ENCODE results near the gene ATOSA. TPM values are rescaled to one million over a fixed set of nuclear protein-coding genes. Genes with fewer than 3 reads are reported as not detected.

The ATOSA gene
- polyA plus RNA-seq, 1 donor: 38.1 TPM

DNA sequence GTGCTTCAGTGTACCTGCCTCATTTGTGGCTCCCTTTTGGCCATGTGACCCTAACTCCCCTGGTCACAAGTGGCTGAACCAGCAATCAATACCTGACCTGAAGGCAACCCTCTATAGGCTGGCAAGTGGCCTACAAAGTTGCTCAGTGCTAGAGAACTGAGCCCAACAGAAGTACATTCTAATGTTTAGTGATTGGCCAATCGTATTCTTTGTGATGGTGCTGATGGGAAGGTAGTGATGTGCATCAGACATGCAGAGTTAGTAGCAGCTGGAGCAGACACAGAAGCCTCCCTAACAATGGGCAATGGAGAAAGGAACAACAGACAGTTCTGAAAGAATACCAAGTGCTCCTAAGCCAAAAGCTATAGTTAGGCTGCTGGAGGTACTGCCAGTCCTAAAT, 10.4 kb upstream of the ATOSA start:
- Histone ChIP-seq H3K27ac (ENCODE audit: low read length) (no peak overlapping the region), H3K4me3 (ENCODE audit: low read length) (no peak overlapping the region), H3K4me1 (ENCODE audit: control insufficient read depth, insufficient read depth, low read length) (no peaks in the 10 kb centered on the region), H3K27me3 (ENCODE audit: control insufficient read depth, insufficient read depth, low read length) (no peaks in the 10 kb centered on the region), H3K9me3 (ENCODE audit: control insufficient read depth, low read depth, low read length) (no peaks in the 10 kb centered on the region), H3K36me3 (ENCODE audit: control insufficient read depth, insufficient read depth, low read length) (no peaks in the 10 kb centered on the region)
- no CpG with 5 or more reads among the region's 1 CpG for WGBS (ENCODE audit: insufficient coverage, low lambda C conversion rate)
- no peak for DNase-seq

DNA sequence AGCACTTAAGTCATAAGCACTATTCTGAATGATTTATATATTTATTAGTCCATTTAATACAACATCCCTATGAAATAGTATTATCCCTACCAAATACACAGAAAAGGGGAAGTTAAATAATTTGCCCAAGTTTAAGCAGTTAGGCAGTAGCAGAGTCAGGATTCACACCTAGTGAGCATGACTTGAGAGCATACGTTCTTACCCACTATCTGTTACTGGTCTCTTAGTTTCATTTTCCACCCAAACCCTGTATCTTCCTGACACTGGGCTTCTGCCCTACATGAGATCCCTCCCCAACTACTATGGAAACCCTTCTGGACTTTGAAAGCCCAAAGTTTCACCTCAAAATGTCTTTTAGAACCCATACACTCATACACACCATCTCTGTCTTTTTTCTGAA, 4.4 kb upstream of the ATOSA start:
- Histone ChIP-seq H3K27ac (ENCODE audit: low read length) (no peak overlapping the region), H3K27me3 (ENCODE audit: control insufficient read depth, insufficient read depth, low read length) (no peaks in the 10 kb centered on the region), H3K9me3 (ENCODE audit: control insufficient read depth, low read depth, low read length) (no peaks in the 10 kb centered on the region), H3K4me3 (ENCODE audit: low read length) (no peak overlapping the region), H3K4me1 (ENCODE audit: control insufficient read depth, insufficient read depth, low read length) (no peaks in the 10 kb centered on the region), H3K36me3 (ENCODE audit: control insufficient read depth, insufficient read depth, low read length) (no peaks in the 10 kb centered on the region)
- DNase-seq: peak in 1 of 2 donors; percentile 16
- no CpG with 5 or more reads among the region's 1 CpG for WGBS (ENCODE audit: insufficient coverage, low lambda C conversion rate)

DNA sequence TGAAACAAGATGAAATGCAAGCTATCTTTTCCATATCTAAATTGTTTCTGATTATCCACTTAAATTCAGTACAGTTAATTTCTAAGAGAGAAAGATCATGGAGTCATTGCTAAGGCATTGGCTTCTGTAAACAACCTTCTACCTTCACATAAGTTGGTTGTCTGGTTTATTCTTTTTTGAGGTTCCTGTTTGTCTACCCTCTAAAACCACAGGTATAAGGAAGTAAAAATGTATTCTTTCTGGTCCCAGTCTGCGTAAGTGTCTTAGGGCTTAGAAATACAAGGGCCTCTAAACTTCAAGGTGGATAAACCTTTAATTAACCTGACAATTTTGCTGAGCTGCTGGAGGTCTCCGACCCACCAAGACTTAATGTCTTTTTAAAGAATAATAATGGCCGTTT, 3.6 kb upstream of the ATOSA start:
- Histone ChIP-seq H3K27me3 (ENCODE audit: control insufficient read depth, insufficient read depth, low read length) (no peaks in the 10 kb centered on the region), H3K9me3 (ENCODE audit: control insufficient read depth, low read depth, low read length) (no peaks in the 10 kb centered on the region), H3K27ac (ENCODE audit: low read length) (no peak overlapping the region), H3K4me1 (ENCODE audit: control insufficient read depth, insufficient read depth, low read length) (no peaks in the 10 kb centered on the region), H3K4me3 (ENCODE audit: low read length) (no peak overlapping the region), H3K36me3 (ENCODE audit: control insufficient read depth, insufficient read depth, low read length) (no peaks in the 10 kb centered on the region)
- no CpG with 5 or more reads among the region's 3 CpGs for WGBS (ENCODE audit: insufficient coverage, low lambda C conversion rate)
- no peak for DNase-seq

DNA sequence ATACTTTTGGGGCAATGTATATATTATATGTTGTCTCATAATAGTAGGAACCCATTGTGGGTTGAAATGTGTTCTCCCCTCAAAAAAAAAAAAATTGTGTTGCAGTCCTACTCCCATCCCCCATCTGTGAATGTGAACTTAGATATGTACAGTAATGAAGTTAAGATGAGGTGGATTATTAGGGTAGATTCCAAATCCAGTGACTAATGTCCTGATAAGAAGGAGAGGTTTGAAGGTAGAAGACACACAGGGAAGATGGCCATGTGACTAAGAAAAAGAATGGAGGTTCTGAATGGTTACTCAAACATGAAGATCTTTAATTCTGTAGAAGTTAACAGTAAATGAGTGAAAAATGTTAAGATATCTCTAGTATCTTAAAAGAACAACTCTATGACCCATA, 3.0 kb upstream of the ATOSA start:
- Histone ChIP-seq H3K9me3 (ENCODE audit: control insufficient read depth, low read depth, low read length) (no peaks in the 10 kb centered on the region), H3K4me1 (ENCODE audit: control insufficient read depth, insufficient read depth, low read length) (no peaks in the 10 kb centered on the region), H3K27me3 (ENCODE audit: control insufficient read depth, insufficient read depth, low read length) (no peaks in the 10 kb centered on the region), H3K36me3 (ENCODE audit: control insufficient read depth, insufficient read depth, low read length) (no peaks in the 10 kb centered on the region), H3K4me3 (ENCODE audit: low read length) (no peak overlapping the region), H3K27ac (ENCODE audit: low read length) (no peak overlapping the region)
- no peak for DNase-seq

DNA sequence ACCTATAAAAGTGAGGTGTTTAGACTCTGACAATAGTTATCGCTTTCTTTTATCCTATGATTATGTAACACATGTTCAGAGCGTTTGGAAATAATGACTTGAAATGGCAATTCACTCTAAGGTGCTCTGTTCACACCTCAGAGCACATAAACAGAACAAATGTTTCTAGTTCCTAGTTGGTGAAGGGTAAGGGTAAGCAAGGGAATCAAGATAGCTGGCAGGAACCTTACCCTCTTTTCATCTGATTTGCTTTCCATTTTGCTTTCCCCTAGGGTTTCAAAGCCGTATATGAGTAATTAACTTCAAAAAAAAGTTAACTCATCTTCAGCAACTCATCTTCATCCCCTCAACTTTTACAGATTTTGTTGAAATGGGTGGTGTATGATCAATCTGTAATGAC, 2.3 kb upstream of the ATOSA start:
- DNase-seq: no peak
- no peaks in the 10 kb centered on the region for H3K9me3 ChIP-seq (ENCODE audit: control insufficient read depth, low read depth, low read length)
- H3K4me3 ChIP-seq (ENCODE audit: low read length): no peak overlapping the region
- no peaks in the 10 kb centered on the region for H3K27me3 ChIP-seq (ENCODE audit: control insufficient read depth, insufficient read depth, low read length)
- 100% methylated on average over 1 of the region's 3 CpGs for WGBS (ENCODE audit: insufficient coverage, low lambda C conversion rate)
- no peak overlapping the region for H3K27ac ChIP-seq (ENCODE audit: low read length)
- no peaks in the 10 kb centered on the region for H3K36me3 ChIP-seq (ENCODE audit: control insufficient read depth, insufficient read depth, low read length)
- no peaks in the 10 kb centered on the region for H3K4me1 ChIP-seq (ENCODE audit: control insufficient read depth, insufficient read depth, low read length)

DNA sequence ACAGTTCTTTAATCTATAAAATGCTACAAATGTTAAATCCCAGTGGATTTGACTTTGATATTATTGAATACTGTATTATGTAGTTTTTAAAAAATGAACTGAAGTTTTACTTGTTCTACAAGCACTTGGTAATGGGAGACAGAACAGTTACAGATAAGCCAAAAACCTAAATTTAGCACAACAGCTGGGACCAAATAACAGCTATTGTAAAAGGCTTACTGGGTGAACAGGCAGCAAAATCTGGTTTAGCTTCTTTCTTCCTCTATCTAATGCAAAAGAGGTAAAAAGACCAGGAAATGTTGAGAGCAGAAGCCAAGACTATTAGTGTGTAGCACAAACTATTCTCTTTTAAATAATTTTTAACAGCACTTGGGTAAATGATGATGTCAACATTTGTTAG, 1.6 kb upstream of the ATOSA start:
- Histone ChIP-seq H3K27me3 (ENCODE audit: control insufficient read depth, insufficient read depth, low read length) (no peaks in the 10 kb centered on the region), H3K27ac (ENCODE audit: low read length) (no peak overlapping the region), H3K4me3 (ENCODE audit: low read length) (no peak overlapping the region), H3K9me3 (ENCODE audit: control insufficient read depth, low read depth, low read length) (no peaks in the 10 kb centered on the region), H3K4me1 (ENCODE audit: control insufficient read depth, insufficient read depth, low read length) (peaks cover 3% of the 10 kb centered on the region), H3K36me3 (ENCODE audit: control insufficient read depth, insufficient read depth, low read length) (no peaks in the 10 kb centered on the region)
- DNase-seq: no peak

DNA sequence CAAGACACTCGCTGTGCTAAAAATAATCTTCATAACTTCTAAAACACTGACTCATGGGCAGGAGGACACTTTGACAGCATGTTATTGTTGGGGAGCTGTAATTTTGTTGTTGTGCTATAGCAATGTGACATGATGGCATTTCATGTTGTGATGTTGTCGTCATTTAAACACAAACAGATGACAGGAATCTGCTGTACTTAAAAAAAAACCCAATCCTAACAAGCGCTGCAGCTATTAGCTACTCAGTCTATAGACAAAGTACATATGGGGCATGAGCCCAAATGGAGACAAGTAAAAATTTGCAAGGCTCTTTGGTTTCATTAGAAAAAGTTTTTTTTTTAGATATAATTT, 828 bp upstream of the ATOSA start:
- peak in 1 of 2 donors; percentile 23 for DNase-seq
- Histone ChIP-seq H3K9me3 (ENCODE audit: control insufficient read depth, low read depth, low read length) (peaks cover 2% of the 10 kb centered on the region), H3K27me3 (ENCODE audit: control insufficient read depth, insufficient read depth, low read length) (no peaks in the 10 kb centered on the region), H3K36me3 (ENCODE audit: control insufficient read depth, insufficient read depth, low read length) (peaks cover 5% of the 10 kb centered on the region), H3K27ac (ENCODE audit: low read length) (no peak overlapping the region), H3K4me1 (ENCODE audit: control insufficient read depth, insufficient read depth, low read length) (peaks cover 3% of the 10 kb centered on the region), H3K4me3 (ENCODE audit: low read length) (peak overlapping the region; percentile 86)
- no CpG with 5 or more reads among the region's 3 CpGs for WGBS (ENCODE audit: insufficient coverage, low lambda C conversion rate)

DNA sequence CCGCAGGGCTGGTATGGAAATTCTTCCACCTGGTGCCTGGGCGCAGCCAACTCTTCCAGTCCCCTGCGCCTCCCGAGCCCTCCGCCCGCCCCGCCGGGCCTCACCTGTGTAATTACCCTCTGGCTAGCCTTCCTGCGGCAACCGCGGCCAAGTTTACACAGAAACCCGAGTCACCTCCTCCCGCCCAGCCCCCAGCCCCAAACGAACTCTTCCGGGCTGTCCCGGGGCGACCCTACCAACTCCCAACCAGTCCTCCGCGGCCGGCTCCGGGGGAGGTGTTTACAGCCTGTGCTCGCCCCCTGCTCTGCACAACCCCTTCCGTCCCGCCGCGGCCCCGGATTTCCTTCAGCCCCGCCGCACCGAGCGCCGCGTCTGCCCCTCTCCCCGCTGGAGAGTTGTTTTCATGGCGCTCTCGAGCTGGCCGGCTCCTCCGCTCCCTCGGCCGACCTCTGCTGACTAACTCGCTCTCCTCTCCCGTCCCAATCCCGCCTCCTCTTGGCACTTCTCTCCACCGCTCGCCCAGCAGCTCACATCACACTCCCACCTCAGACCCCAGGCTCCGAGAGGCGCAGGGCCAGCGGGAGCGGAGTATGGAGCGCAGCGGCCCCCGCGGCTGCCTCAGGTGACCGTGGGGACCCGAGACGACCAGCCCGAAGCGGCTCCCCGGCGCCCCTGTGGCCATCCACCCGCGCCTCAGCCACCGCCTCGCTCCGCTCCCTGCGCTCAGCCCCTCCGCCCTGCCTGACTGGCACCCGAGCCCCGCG, 538 bp downstream of the ATOSA start:
- Histone ChIP-seq H3K4me3 (ENCODE audit: low read length) (peak overlapping the region; percentile 86), H3K4me1 (ENCODE audit: control insufficient read depth, insufficient read depth, low read length) (peaks cover 3% of the 10 kb centered on the region), H3K9me3 (ENCODE audit: control insufficient read depth, low read depth, low read length) (peaks cover 2% of the 10 kb centered on the region), H3K36me3 (ENCODE audit: control insufficient read depth, insufficient read depth, low read length) (peaks cover 8% of the 10 kb centered on the region), H3K27me3 (ENCODE audit: control insufficient read depth, insufficient read depth, low read length) (no peaks in the 10 kb centered on the region), H3K27ac (ENCODE audit: low read length) (peak overlapping the region; percentile 98)
- peak; percentile 54 to 79 for DNase-seq
- WGBS (ENCODE audit: insufficient coverage, low lambda C conversion rate): no CpG with 5 or more reads among the region's 70 CpGs

DNA sequence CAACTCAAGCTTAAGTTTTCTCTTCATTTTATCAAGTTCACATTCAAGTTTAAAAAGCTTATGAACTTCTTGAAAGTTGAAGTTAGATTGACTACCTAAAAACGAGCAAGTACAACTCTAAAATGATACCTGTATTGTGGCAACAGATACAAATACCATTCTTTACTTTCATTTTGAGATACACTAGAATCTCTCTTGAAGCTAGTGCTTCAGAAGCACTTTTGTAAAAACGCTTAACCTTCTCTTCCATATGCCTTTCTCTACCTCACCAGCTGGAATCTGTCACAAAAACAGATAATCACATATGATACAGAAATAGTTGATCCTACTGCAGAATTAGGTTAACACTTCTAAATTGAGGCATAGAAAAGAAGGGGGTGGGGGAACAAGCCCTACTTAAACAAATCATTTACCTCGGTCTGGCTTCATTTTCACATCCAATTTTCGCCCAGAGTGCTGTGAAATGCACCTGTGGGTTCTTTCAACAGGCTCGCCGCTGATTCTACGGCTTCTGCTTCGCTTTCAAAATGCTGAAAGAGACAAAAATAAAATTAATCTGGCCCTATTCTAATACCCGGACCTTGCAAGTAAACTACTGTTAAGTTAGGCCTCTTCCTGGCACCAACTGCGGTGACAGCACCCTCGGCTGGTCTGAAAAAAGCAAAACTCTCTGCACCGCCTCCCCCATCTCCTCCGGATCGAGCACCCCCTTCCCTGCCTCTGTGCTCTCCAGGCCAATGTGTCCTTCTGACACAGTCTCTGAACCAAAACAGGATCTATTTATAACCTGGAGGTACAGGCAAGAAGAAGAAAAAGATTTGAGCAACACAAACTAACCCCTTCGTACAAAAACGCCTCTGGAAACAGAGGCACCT, 1.4 kb downstream of the ATOSA start:
- Histone ChIP-seq H3K4me1 (ENCODE audit: control insufficient read depth, insufficient read depth, low read length) (peaks cover 3% of the 10 kb centered on the region), H3K27ac (ENCODE audit: low read length) (peak overlapping the region; percentile 98), H3K9me3 (ENCODE audit: control insufficient read depth, low read depth, low read length) (peaks cover 2% of the 10 kb centered on the region), H3K36me3 (ENCODE audit: control insufficient read depth, insufficient read depth, low read length) (peaks cover 11% of the 10 kb centered on the region), H3K27me3 (ENCODE audit: control insufficient read depth, insufficient read depth, low read length) (no peaks in the 10 kb centered on the region), H3K4me3 (ENCODE audit: low read length) (peak overlapping the region; percentile 86)
- peak; percentile 35 to 78 for DNase-seq
- WGBS (ENCODE audit: insufficient coverage, low lambda C conversion rate): 0% methylated on average over 6 of the region's 16 CpGs

DNA sequence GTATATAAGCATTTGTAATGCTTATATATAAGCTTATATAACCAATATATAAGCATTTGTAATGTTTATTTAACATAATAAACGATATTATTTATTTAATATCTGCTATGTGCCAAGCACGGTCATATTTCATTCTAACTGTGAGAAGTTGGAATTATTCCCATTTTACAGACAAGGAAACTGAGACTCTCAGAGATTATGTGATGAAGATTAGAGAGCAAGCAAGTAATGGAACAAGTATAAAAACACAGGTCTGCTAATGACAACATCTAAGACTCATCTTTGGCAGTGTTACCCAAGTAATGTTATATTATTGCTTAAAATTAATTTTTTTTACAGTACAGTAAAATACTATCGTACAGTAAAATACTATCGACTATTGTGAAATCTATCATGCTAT, 4.4 kb downstream of the ATOSA start:
- Histone ChIP-seq H3K27me3 (ENCODE audit: control insufficient read depth, insufficient read depth, low read length) (no peaks in the 10 kb centered on the region), H3K9me3 (ENCODE audit: control insufficient read depth, low read depth, low read length) (peaks cover 2% of the 10 kb centered on the region), H3K27ac (ENCODE audit: low read length) (no peak overlapping the region), H3K4me1 (ENCODE audit: control insufficient read depth, insufficient read depth, low read length) (peaks cover 3% of the 10 kb centered on the region), H3K36me3 (ENCODE audit: control insufficient read depth, insufficient read depth, low read length) (peaks cover 26% of the 10 kb centered on the region), H3K4me3 (ENCODE audit: low read length) (no peak overlapping the region)
- 60% methylated on average over 4 of the region's 4 CpGs for WGBS (ENCODE audit: insufficient coverage, low lambda C conversion rate)
- no peak for DNase-seq

DNA sequence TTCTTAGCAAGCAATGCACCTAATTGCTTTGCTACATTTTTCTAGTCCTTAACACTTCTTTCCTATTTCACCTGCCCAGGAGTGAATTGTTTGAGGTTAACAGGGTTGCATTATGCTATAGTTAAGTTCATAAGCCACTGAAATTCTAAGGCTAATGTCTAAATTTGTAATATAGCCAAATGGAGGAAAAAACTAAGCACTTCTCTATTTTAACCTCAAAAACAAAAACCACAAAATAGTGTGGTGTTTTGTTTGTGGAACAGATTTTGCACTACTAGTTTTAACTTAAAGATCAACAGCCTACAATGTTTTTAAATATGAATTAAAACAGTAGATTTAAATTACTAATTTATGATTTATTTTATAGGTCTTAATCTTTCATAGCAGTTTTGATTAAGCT, 5.5 kb downstream of the ATOSA start:
- no peak for DNase-seq
- Histone ChIP-seq H3K36me3 (ENCODE audit: control insufficient read depth, insufficient read depth, low read length) (peaks cover 29% of the 10 kb centered on the region), H3K27ac (ENCODE audit: low read length) (no peak overlapping the region), H3K27me3 (ENCODE audit: control insufficient read depth, insufficient read depth, low read length) (no peaks in the 10 kb centered on the region), H3K9me3 (ENCODE audit: control insufficient read depth, low read depth, low read length) (peaks cover 2% of the 10 kb centered on the region), H3K4me3 (ENCODE audit: low read length) (no peak overlapping the region), H3K4me1 (ENCODE audit: control insufficient read depth, insufficient read depth, low read length) (peaks cover 3% of the 10 kb centered on the region)

Data from large intestine (tissue), 3 donors.